Hepatocyte (in vitro differentiated cells): Measurements from ENCODE around the gene AEBP1. TPM values are rescaled to one million over a fixed set of nuclear protein-coding genes. Genes with fewer than 3 reads are reported as not detected.

Experiments
- DNase-seq: peaks from one replicate; pipeline ENCODE4 v3.0.0-alpha.2; 2016; ENCODE audit warnings: low spot score
- H2AFZ ChIP-seq: fragments of 200-600 bp; sonication (generic); 2 replicates; pipeline ENCODE4 v1.6.0; 2016; ENCODE audit warnings: antibody characterized with exemption, mild to moderate bottlenecking
- H3K27ac ChIP-seq: fragments of 200-600 bp; sonication (generic); 2 replicates; pipeline ENCODE4 v1.5.1; 2016; ENCODE audit warnings: mild to moderate bottlenecking
- H3K27me3 ChIP-seq: fragments of 200-600 bp; sonication (generic); 2 replicates; pipeline ENCODE4 v1.6.1; 2016
- H3K36me3 ChIP-seq: fragments of 200-600 bp; sonication (generic); replicated peaks from 2 replicates; pipeline ENCODE4 v1.5.1; 2016; ENCODE audit warnings: low read depth; ENCODE audit not compliant: insufficient read depth
- H3K4me1 ChIP-seq: fragments of 200-600 bp; sonication (generic); 2 replicates; pipeline ENCODE4 v1.5.1; 2016; ENCODE audit warnings: mild to moderate bottlenecking, moderate library complexity; ENCODE audit not compliant: insufficient read depth
- H3K4me2 ChIP-seq: fragments of 200-600 bp; sonication (generic); 2 replicates; pipeline ENCODE4 v1.6.0; 2016
- H3K4me3 ChIP-seq: fragments of 200-600 bp; sonication (generic); 2 replicates; pipeline ENCODE4 v1.5.1; 2016; ENCODE audit warnings: mild to moderate bottlenecking
- H3K79me2 ChIP-seq: fragments of 200-600 bp; sonication (generic); 2 replicates; pipeline ENCODE4 v1.6.0; 2017; ENCODE audit warnings: mild to moderate bottlenecking
- H3K9me2 ChIP-seq: fragments of 200-600 bp; sonication (generic); replicated peaks from 2 replicates; pipeline ENCODE4 v1.6.0; 2017; ENCODE audit warnings: mild to moderate bottlenecking; ENCODE audit not compliant: insufficient read depth
- H3K9me3 ChIP-seq: fragments of 200-600 bp; sonication (generic); 2 replicates; pipeline ENCODE4 v1.5.1; 2016; ENCODE audit warnings: low read depth, mild to moderate bottlenecking
- H4K20me1 ChIP-seq: fragments of 200-600 bp; sonication (generic); 2 replicates; pipeline ENCODE4 v1.6.0; 2016; ENCODE audit warnings: mild to moderate bottlenecking; ENCODE audit not compliant: insufficient read depth, poor library complexity, severe bottlenecking
- EZH2 ChIP-seq: fragments of 200-600 bp; sonication (generic); IDR thresholded peaks from 2 replicates; pipeline ENCODE4 v1.6.1; 2016; ENCODE audit warnings: antibody characterized with exemption, mild to moderate bottlenecking, borderline replicate concordance
- EZH2phosphoT487 ChIP-seq: fragments of 200-600 bp; sonication (generic); IDR thresholded peaks from one replicate; pipeline ENCODE4 v1.6.1; 2018; ENCODE audit warnings: antibody characterized with exemption, mild to moderate bottlenecking, low read depth, moderate library complexity; ENCODE audit not compliant: unreplicated experiment, severe bottlenecking
- WGBS: methylation state at CpG from one replicate; pipeline ENCODE4 v1.1.6; 2016; ENCODE audit warnings: low lambda C conversion rate; ENCODE audit errors: missing lambda C conversion rate; 5-methylcytosine and 5-hydroxymethylcytosine counted together
- polyA plus RNA-seq: library from polyadenylated mRNA; unstranded; fragments of >200 nt; fragmentation: Nextera tagmentation; extraction: Ambion mirVana; gene quantifications from 2 replicates; pipeline ENCODE4 v1.2.1, GENCODE V29; 2016
- total RNA-seq: library from RNA; depleted of rRNA; stranded (reverse); fragments of >200 nt; gene quantifications from 2 replicates; pipeline ENCODE4 v1.2.3, GENCODE V29; 2014
- TF ChIP-seq, protein P1 (sequence below): fragments of 200-600 bp; sonication (generic); IDR thresholded peaks from 2 replicates; pipeline ENCODE4 v1.5.1; 2016; ENCODE audit warnings: antibody characterized with exemption, mild to moderate bottlenecking; ENCODE audit not compliant: poor library complexity

AEBP1 gene
- total and polyA plus RNA-seq, 2 experiments from 2014 or later = 26.7 to 108 TPM

GRCh38 chr7:44114586-44115310 is 10.6 kb downstream of the AEBP1 start:
- no peak for DNase-seq
- Histone ChIP-seq H3K9me3 (no peaks in the 10 kb centered on the region), H3K79me2 (peaks cover 5% of the 10 kb centered on the region), H3K4me1 (no peaks in the 10 kb centered on the region), H4K20me1 (no peaks in the 10 kb centered on the region), H3K4me3 (no peak overlapping the region), H3K4me2 (no peak overlapping the region), H3K36me3 (no peaks in the 10 kb centered on the region), H3K27me3 (no peaks in the 10 kb centered on the region), H2AFZ (no peak overlapping the region), H3K27ac (no peak overlapping the region), H3K9me2 (no peaks in the 10 kb centered on the region)
- TF ChIP-seq EZH2phosphoT487 (no peak), EZH2 (no peak)
- TF ChIP-seq, protein P1, sequence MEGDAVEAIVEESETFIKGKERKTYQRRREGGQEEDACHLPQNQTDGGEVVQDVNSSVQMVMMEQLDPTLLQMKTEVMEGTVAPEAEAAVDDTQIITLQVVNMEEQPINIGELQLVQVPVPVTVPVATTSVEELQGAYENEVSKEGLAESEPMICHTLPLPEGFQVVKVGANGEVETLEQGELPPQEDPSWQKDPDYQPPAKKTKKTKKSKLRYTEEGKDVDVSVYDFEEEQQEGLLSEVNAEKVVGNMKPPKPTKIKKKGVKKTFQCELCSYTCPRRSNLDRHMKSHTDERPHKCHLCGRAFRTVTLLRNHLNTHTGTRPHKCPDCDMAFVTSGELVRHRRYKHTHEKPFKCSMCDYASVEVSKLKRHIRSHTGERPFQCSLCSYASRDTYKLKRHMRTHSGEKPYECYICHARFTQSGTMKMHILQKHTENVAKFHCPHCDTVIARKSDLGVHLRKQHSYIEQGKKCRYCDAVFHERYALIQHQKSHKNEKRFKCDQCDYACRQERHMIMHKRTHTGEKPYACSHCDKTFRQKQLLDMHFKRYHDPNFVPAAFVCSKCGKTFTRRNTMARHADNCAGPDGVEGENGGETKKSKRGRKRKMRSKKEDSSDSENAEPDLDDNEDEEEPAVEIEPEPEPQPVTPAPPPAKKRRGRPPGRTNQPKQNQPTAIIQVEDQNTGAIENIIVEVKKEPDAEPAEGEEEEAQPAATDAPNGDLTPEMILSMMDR = no peak
- WGBS = 96% methylated on average over 12 of the region's 12 CpGs

DNA sequence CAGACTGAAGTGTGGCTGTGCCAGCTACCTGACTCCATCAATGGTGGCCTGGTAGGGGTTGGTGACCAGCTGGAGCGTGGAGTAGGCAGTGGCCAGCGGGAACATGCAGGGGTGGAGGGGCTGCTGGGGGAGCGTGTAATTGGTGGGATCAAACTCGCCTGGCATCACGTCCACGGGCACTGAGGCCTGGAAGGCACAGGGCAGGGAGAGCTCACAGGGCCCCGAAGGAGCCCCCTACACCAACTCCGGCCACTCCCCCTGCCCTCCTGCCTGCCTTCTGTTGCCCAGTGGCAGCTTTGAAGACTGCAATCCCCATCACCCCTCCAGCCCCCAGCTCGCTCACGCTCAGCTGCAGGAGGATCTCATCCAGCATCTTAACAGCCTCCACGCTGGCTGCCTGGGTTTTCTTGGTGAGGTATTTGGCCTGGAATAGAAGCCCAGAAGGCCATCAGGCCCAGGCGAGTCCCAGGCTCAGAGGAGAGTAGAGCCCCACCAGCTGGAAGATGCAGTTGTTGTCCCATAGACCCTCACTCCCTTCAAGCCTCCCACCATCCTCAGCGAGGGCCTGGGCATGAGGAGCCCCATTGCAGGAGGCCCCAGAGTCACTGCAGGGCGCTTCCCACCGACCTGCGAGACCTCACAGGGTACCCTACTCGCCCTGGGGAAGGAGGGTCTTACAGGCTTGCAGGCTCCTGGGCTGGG is 12.1 kb downstream of the AEBP1 start:
- 89% methylated on average over 16 of the region's 17 CpGs for WGBS
- no peaks in the 10 kb centered on the region for H3K4me1 ChIP-seq
- no peak overlapping the region for H3K27ac ChIP-seq
- no peak overlapping the region for H2AFZ ChIP-seq
- H3K4me3 ChIP-seq = no peak overlapping the region
- TF ChIP-seq, protein P1 = no peak
- no peak for TF ChIP-seq EZH2
- TF ChIP-seq EZH2phosphoT487 = no peak
- no peaks in the 10 kb centered on the region for H4K20me1 ChIP-seq
- no peaks in the 10 kb centered on the region for H3K36me3 ChIP-seq
- H3K4me2 ChIP-seq = no peak overlapping the region
- H3K9me3 ChIP-seq = no peaks in the 10 kb centered on the region
- H3K9me2 ChIP-seq = no peaks in the 10 kb centered on the region
- H3K27me3 ChIP-seq = no peaks in the 10 kb centered on the region
- peaks cover 17% of the 10 kb centered on the region for H3K79me2 ChIP-seq
- DNase-seq = no peak

GRCh38 chr7:44116789-44117666 is 12.9 kb downstream of the AEBP1 start:
- Histone ChIP-seq H4K20me1 (no peaks in the 10 kb centered on the region), H3K27me3 (no peaks in the 10 kb centered on the region), H2AFZ (no peak overlapping the region), H3K36me3 (no peaks in the 10 kb centered on the region), H3K9me2 (no peaks in the 10 kb centered on the region), H3K27ac (no peak overlapping the region), H3K9me3 (no peaks in the 10 kb centered on the region), H3K4me1 (peaks cover 2% of the 10 kb centered on the region), H3K4me2 (no peak overlapping the region), H3K4me3 (no peak overlapping the region), H3K79me2 (peaks cover 25% of the 10 kb centered on the region)
- DNase-seq = no peak
- WGBS = 95% methylated on average over 25 of the region's 25 CpGs
- TF ChIP-seq EZH2phosphoT487 (no peak), EZH2 (no peak)
- TF ChIP-seq, protein P1 = no peak
